ENCODE measurements around the gene CASP10.

- TF ChIP-seq POLR2A (IDR thresholded peaks at IDR 0.05) (no peak), CTCF (IDR thresholded peaks at IDR 0.05) (no peak)
These were observed 89.0 kb downstream of the CASP10 start for GRCh38 chr2:201271917-201272316.
